ENCODE data around the gene EBI3. TPM values are rescaled to one million over a fixed set of nuclear protein-coding genes. Genes with fewer than 3 reads are reported as not detected.
A peak's percentile ranks its signal among the peaks of the same experiment; 100 is the strongest.

Gene EBI3
- total RNA-seq, 1 experiment from 2014 or later = not detected

DNA sequence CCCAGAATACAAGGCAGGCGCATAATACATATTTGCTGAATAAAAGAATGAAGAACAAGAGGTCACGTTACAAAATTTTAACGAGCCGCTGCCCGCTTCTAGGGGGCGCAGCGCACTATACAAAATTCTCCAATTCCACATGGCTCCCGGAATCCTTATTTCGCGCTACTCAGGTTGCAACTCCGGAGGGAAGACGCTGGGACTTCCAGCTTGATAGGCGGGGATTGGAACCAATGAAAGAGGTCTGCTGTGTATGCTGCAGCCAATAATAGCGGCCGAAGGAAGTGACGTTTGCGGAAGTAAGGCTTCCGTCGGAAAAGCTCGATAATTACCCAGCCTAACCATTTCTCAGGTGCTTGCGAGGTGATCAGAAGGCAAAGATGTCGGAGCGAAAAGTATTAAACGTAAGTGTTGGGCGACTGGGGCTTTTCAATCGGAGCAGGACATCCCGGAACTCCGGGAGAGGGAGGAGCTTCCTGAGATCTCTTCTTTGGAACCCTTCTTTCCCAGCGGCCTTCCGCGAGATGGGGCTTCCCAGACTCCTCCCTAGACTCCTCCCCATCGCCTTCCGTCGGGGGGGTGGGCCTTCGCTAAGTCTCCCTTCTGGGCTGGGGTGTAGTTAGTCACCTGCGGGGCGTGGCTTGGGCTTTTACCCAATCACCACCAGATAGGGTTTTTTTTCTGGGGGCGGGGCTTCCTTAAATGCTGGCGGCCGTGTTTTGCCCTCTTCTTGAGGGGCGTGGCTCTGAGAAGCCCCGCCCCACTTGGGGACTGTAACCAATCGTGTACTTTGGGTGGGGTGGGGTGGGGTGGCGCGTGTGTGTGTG, 17.7 kb downstream of the EBI3 start, which contains the start of gene YJU2:
Gene YJU2 (plus strand): TSS at position 314 of the 827 bp plus-strand sequence. CDS start 67 bp downstream, at position 381.
- TF ChIP-seq, protein P1, sequence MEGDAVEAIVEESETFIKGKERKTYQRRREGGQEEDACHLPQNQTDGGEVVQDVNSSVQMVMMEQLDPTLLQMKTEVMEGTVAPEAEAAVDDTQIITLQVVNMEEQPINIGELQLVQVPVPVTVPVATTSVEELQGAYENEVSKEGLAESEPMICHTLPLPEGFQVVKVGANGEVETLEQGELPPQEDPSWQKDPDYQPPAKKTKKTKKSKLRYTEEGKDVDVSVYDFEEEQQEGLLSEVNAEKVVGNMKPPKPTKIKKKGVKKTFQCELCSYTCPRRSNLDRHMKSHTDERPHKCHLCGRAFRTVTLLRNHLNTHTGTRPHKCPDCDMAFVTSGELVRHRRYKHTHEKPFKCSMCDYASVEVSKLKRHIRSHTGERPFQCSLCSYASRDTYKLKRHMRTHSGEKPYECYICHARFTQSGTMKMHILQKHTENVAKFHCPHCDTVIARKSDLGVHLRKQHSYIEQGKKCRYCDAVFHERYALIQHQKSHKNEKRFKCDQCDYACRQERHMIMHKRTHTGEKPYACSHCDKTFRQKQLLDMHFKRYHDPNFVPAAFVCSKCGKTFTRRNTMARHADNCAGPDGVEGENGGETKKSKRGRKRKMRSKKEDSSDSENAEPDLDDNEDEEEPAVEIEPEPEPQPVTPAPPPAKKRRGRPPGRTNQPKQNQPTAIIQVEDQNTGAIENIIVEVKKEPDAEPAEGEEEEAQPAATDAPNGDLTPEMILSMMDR (conservative IDR thresholded peaks at IDR 0.05; ENCODE audit: low read depth, low read length) = peak; percentile 68
- TF ChIP-seq EZH2phosphoT487 (IDR thresholded peaks at IDR 0.05; ENCODE audit: borderline replicate concordance, low read length) = no peak
- H3K4me2 ChIP-seq (ENCODE audit: low read length) = peak within 1 kb of the TSS; percentile 86
- no peaks in the 10 kb centered on the region for H3K27me3 ChIP-seq (ENCODE audit: low read length)
- peak within 1 kb of the TSS; percentile 94 for H2AFZ ChIP-seq (ENCODE audit: low read length)
- BruUV-seq (replicated peaks) = TSS peak; percentile 92
- ChIA-PET POLR2A (ENCODE audit: unreplicated experiment) (interaction anchor here (1.2 kb wide), 1 partner anchor 96 kb away, joined by 3 read pairs; no protein-coding TSS in a partner anchor), CTCF (interaction anchor here (0.7 to 1.0 kb wide), 2 partner anchors 95 to 105 kb away, joined by 3 to 4 read pairs; no protein-coding TSS in a partner anchor)
- H3K4me1 ChIP-seq (ENCODE audit: insufficient read depth, low read length) = no peaks in the 10 kb centered on the region
- H3K79me2 ChIP-seq (ENCODE audit: low read length) = peaks cover 9% of the 10 kb centered on the region
- DNase-seq = peak; percentile 98
- H3K36me3 ChIP-seq (ENCODE audit: low read depth, low read length) = peaks cover 3% of the 10 kb centered on the region; the same call in 1 of the 2 replicates
- H3K9me2 ChIP-seq (replicated peaks; ENCODE audit: low read length) = no peaks in the 10 kb centered on the region
- H4K20me1 ChIP-seq (ENCODE audit: low read length) = no peaks in the 10 kb centered on the region
- no peaks in the 10 kb centered on the region for H3K9me3 ChIP-seq (ENCODE audit: low read length)
- H3F3A ChIP-seq (ENCODE audit: low read length, unreplicated experiment) = no peaks in the 10 kb centered on the region
- intact Hi-C loops (cut with micrococcal nuclease) = loop anchor here (2.0 to 10.0 kb wide), 2 partner anchors 98 to 210 kb away; partner anchors contain the start of genes MPND and UBXN6
- H3K27ac ChIP-seq (ENCODE audit: low read length) = peak within 1 kb of the TSS; percentile 84
- peak within 1 kb of the TSS; percentile 78 for H3K4me3 ChIP-seq (ENCODE audit: low read length)
- ATAC-seq = peak; percentile 97
- peak within 1 kb of the TSS; percentile 94 for H3K9ac ChIP-seq (ENCODE audit: low read length)

DNA sequence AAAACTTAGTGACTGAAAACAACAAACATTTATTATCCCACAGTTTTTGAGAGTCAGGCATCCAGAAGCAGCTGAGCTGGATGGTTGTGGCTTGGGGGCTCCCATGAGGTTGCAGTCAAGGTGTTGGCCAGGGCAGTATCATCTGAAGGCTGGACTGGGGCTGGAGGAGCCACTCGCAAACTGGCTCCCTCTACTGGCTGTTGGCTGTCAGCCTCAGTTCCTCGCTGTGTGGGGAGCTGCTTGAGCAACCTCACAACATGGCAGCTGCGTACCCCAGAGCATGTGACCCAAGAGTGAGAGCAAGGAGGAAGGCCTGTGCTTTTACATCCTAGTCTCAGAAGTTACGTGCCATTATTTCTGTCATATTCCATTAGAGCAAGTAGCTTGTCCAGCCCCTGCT, 27.2 kb downstream of the EBI3 start:
- H3K4me2 ChIP-seq (ENCODE audit: low read length) = no peak overlapping the region
- H3K9ac ChIP-seq (ENCODE audit: low read length) = no peak overlapping the region
- H3K36me3 ChIP-seq (ENCODE audit: low read depth, low read length) = peaks cover 9% of the 10 kb centered on the region
- ChIA-PET CTCF (no interaction called here), POLR2A (ENCODE audit: unreplicated experiment) (no interaction called here)
- BruUV-seq (replicated peaks) = no TSS peak
- H3K4me1 ChIP-seq (ENCODE audit: insufficient read depth, low read length) = no peaks in the 10 kb centered on the region
- H3K9me3 ChIP-seq (ENCODE audit: low read length) = no peaks in the 10 kb centered on the region
- intact Hi-C loops (cut with micrococcal nuclease) = no loop called here
- no peaks in the 10 kb centered on the region for H3K27me3 ChIP-seq (ENCODE audit: low read length)
- no peaks in the 10 kb centered on the region for H4K20me1 ChIP-seq (ENCODE audit: low read length)
- H3K9me2 ChIP-seq (replicated peaks; ENCODE audit: low read length) = no peaks in the 10 kb centered on the region
- ATAC-seq (no peak), DNase-seq (no peak)
- no peaks in the 10 kb centered on the region for H3K79me2 ChIP-seq (ENCODE audit: low read length)
- no peak overlapping the region for H3K4me3 ChIP-seq (ENCODE audit: low read length)
- H3K27ac ChIP-seq (ENCODE audit: low read length) = no peak overlapping the region
- H2AFZ ChIP-seq (ENCODE audit: low read length) = no peak overlapping the region
- H3F3A ChIP-seq (ENCODE audit: low read length, unreplicated experiment) = no peaks in the 10 kb centered on the region
- TF ChIP-seq, protein P1 (conservative IDR thresholded peaks at IDR 0.05; ENCODE audit: low read depth, low read length) = peak; percentile 41; the same call in 1 of the 2 replicates
- no peak for TF ChIP-seq EZH2 (IDR thresholded peaks at IDR 0.05; ENCODE audit: low read length, unreplicated experiment)

DNA sequence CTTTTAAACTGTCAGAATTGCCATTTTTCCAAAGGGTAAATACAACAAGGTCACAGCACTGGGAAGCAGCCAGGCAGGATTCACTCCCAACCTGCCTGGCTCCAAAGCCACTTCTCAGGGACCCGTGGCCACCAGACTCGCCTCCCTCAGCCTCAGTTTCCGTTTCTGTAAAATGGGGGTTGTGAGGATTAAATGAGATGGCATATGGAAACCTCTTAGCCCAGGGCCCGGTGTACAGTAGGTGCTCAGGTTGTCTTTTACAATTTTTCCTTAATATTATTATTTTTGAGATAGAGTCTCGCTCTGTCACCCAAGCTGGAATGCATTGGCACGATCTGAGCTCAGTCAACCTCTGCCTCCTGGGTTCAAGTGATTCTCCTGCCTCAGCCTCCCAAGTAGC, 27.7 kb downstream of the EBI3 start:
- DNase-seq (no peak), ATAC-seq (no peak)
- no peak overlapping the region for H2AFZ ChIP-seq (ENCODE audit: low read length)
- no peaks in the 10 kb centered on the region for H3K9me3 ChIP-seq (ENCODE audit: low read length)
- no TSS peak for BruUV-seq (replicated peaks)
- no peaks in the 10 kb centered on the region for H3K4me1 ChIP-seq (ENCODE audit: insufficient read depth, low read length)
- H3K4me3 ChIP-seq (ENCODE audit: low read length) = no peak overlapping the region
- ChIA-PET POLR2A (ENCODE audit: unreplicated experiment) (no interaction called here), CTCF (no interaction called here)
- TF ChIP-seq EZH2phosphoT487 (IDR thresholded peaks at IDR 0.05; ENCODE audit: borderline replicate concordance, low read length) = no peak
- TF ChIP-seq, protein P1 (conservative IDR thresholded peaks at IDR 0.05; ENCODE audit: low read depth, low read length) = no peak
- H3K9me2 ChIP-seq (replicated peaks; ENCODE audit: low read length) = no peaks in the 10 kb centered on the region
- no peak overlapping the region for H3K27ac ChIP-seq (ENCODE audit: low read length)
- peaks cover 9% of the 10 kb centered on the region for H3K36me3 ChIP-seq (ENCODE audit: low read depth, low read length)
- H3K4me2 ChIP-seq (ENCODE audit: low read length) = no peak overlapping the region
- H3F3A ChIP-seq (ENCODE audit: low read length, unreplicated experiment) = no peaks in the 10 kb centered on the region
- H4K20me1 ChIP-seq (ENCODE audit: low read length) = no peaks in the 10 kb centered on the region
- intact Hi-C loops (cut with micrococcal nuclease) = no loop called here
- H3K9ac ChIP-seq (ENCODE audit: low read length) = no peak overlapping the region
- H3K27me3 ChIP-seq (ENCODE audit: low read length) = no peaks in the 10 kb centered on the region
- no peaks in the 10 kb centered on the region for H3K79me2 ChIP-seq (ENCODE audit: low read length)

Measured in PC-3 (cell line).